SH-SY5Y (cell line): ENCODE data around the gene OR52A1.

ENCODE experiments used
- GATA2 ChIP-seq: IDR thresholded peaks from 2 replicates; pipeline ENCODE4 v1.6.1; 2011; ENCODE audit warnings: mild to moderate bottlenecking, low read depth, low read length
- GATA3 ChIP-seq: IDR thresholded peaks from 2 replicates; pipeline ENCODE4 v1.6.1; 2011; ENCODE audit warnings: low read depth, mild to moderate bottlenecking, low read length, moderate library complexity

The OR52A1 gene

DNA sequence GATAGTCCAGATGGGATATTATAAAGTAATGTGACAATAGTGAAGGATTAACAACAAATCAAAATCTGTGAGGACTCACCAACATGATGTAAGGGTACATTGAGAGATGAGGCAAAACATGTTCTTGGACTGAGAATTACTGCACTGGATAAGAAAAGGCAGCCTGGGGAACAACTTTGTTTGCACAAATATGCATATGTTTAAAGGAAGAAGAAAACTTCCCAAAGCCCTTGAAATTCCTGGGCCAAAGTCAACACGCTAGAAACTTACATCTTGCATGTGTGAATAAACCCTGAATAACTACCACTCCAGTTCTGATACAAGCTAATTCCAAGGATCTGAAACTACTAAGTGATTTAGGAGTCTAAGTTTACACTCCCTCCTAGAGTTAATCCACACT is 17.5 kb downstream of the OR52A1 start:
- TF ChIP-seq GATA2 (no peak), GATA3 (no peak)

DNA sequence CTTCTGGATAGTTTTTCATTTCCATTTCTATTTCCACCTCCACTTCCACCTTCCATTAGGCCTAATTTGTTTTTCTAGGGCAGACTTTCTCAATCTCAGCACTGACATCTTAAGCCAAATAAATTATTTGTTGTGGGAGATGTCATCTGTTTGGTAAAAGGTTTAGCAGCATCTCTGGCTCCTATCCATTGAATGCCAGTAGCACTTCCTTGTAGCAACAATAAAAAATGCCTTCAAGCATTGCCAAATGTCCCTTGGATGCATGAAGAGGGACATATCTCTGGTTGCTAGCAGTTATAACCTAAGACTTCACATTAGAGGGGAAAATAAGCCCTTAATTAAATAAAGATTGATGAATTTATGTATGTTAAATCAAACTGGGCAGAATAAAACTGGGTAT is 18.3 kb downstream of the OR52A1 start:
- TF ChIP-seq GATA2 = no peak

DNA sequence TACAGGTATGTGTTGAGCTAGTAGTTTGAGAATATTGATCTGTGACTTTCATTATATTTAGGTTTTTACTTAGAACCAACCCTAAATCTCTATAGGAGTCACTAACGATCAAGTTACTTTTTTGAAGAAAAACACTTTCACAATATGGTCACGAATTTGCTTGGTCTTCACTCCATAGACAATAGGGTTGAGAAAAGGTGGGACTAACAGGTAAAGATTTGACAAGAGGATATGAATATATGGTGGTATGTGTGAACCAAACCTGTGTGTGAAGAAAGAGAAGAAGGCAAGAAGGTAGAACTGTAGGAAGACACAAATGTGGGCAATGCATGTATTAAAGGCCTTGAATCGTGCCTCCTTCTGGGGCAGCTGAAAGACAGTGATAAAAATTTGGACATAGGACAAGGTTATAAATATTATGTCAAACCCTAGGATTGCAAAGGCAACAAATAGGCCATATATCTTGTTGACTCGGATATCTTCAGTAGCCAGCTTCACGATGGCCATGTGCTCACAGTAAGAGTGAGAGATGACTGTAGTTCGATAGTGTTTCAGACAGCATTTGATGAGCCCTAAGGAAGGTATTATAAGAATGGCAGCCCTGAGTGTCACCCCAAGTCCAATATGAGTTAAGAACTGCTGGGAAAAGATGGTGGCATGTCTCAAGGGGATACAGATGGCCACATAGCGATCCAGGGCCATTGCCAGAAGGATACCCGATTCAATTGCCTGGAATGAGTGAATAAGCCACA is 22.8 kb downstream of the OR52A1 start:
- TF ChIP-seq GATA3 (no peak), GATA2 (no peak)

DNA sequence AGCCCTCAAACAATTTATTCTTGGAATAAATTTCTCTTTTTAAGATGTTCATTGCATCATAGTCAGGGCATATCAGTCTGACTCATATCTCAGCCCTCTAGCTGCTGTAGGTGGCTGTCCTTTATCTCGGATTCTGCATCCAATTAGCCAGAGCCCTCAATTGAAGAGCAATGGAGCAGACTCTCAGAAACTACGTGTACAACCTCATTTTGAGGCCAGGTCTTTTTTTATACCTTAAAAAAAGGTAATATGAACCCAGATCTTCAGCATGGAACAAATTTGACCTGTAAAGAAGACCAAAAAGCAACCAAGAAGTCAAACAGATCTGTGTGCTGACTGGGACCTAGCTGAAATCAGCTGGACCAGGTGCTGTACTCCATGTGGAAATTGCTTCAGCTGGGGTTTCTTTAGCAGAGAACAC is 25.1 kb downstream of the OR52A1 start:
- TF ChIP-seq GATA3 (no peak), GATA2 (no peak)

DNA sequence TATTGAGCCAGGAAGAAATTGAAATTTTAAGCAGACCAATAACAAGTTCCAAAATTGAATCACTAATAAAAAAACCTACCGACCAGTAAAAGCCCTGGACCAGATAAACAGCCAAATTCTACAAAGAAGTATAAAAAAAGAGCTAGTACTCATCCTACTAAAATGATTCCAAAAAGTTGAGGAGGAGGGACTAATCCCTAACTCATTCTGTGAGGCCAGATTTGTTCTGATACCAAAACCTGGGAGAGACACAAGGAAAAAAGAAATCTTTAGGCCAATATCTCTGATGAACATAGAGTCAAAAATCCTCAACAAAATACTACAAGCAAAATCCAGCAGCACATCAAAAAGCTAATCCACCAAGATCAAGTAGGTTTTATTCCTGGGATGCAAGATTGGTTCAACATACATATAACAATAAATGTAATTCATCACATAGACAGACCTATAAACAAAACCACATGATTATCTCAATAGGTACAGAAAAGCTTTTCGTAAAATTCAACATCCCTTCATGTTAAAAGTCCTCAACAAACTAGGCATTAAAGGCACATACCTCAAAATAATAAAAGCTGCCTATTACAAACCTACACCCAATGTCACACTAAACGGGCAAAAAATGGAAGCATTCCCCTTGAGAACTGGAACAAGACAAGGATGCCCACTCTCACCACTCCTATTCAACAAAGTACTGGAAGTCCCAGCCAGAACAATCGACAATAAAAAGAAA is 29.5 kb downstream of the OR52A1 start:
- no peak for TF ChIP-seq GATA2
- no peak for TF ChIP-seq GATA3

DNA sequence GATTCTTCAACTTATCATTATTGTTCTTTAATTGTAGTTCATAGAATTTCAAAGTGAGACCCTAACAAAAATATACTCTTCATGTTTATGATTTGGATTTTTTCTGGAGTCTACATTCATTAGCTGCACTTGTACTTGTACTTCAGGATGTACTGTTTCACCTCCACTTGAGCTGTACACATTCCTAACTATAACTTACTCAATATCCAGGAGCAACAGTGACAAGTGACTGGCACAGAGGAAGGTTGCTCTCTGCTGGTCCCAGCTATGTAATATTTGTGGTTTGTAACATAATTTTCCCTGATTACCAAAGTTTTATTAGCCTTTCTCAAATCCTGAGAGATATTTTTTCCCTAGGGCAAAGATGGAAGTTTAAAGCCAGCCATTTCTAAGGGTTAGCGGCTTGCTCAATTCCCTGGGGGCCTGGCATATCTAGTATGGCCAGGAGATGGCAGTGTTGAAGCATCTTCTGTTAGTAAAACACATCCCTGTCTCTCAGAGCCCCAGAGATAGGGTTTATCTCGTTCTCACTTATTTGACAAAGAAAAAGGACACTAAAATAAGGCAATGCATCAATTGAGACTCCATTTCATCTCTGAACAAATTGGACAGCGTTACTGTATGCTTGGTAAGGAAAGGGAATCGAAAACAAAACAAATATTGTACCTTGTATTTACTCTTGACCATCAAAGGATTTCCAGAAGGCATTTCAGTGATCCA is 30.6 kb downstream of the OR52A1 start:
- TF ChIP-seq GATA2 (no peak), GATA3 (no peak)

DNA sequence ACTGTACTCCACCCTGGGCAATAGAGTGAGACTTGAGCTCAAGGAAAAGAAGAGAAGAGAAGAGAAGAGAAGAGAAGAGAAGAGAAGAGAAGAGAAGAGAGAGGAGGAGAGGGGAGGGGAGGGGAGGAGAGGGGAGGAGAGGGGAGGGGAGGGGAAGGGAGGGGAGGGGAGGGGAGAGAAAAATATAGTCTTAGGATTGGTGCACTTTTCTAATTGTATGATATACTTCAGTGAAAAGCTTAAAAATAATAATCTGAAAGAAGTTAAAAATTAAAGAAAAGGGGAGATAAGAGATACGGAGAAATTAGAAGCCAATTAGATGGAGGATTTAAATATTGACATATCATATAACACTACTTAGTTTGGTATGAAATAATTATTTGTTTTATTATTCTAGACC is 35.7 kb downstream of the OR52A1 start:
- TF ChIP-seq GATA2 = no peak
- TF ChIP-seq GATA3 = no peak

DNA sequence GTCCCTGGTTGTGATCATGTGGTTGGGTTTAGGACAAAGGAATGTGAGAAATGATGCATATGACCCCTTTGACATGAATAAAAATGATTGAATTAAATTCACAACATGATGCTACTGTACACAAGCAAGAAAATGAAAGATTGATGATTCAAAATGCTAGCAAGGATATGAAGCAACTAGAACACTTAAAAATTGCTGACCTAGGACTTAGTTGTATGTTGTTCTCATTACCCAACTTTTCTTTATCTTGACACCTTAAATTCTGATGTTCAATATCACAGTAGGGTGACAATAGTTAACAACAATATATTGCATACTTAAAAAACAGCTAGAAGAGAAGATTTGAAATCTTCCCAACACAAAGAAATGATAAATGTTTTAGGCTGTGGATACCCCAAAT is 37.0 kb downstream of the OR52A1 start:
- TF ChIP-seq GATA2 (no peak), GATA3 (no peak)

DNA sequence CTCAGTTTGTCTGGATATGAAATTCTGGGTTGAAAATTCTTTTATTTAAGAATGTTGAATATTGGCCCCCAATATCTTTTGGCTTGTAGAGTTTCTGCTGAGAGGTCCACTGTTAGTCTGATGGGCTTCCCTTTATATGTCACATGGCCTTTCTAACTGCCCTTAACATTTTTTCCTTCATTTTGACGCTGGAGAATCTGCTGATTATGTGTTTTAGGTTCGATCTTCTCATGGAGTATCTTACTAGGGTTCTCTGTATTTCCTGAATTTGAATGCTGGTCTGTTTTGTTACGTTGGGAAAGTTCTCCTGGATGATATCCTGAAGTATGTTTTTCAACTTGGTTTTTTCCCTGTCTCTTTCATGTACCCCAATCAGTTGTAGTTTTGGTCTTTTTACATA is 39.2 kb downstream of the OR52A1 start:
- TF ChIP-seq GATA3 (no peak), GATA2 (no peak)

DNA sequence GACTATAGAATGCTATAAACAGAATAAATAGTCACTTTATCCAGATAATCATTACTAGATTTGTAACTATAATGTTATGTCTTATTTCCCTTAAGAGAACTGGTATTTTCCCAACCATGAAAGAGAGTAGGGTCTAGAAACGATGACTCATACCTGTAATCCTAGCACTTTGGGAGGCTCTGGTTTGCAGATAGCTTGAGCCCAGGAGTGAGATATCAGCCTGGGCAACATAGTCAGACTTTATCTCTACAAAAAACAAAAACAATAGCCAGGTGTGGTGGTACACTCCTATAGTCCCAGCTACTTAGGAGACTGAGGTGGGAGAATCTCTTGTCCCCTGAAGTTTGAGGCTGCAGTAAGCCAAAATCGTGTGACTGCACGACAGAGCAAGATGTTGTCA is 47.3 kb downstream of the OR52A1 start:
- TF ChIP-seq GATA3 (no peak), GATA2 (no peak)

DNA sequence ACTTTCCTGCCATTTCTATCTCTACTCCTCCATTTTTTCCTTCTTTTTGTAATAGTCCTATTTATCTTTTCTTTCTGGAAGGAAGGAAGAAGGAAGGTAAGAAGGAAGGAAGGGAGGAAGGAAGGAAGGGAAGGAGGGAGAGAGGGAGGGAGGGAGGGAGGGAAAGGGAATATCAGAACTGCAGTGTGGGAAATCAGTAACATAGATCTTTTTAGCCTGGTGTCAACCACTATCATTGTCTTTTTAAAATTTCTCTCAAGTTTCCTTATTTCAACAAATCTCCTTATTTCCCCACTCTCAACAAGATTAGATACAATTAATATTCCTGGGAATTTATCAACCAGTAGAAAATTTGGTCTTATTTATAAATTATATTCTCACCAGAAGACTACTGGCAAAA is 51.5 kb downstream of the OR52A1 start:
- no peak for TF ChIP-seq GATA3
- TF ChIP-seq GATA2 = no peak

DNA sequence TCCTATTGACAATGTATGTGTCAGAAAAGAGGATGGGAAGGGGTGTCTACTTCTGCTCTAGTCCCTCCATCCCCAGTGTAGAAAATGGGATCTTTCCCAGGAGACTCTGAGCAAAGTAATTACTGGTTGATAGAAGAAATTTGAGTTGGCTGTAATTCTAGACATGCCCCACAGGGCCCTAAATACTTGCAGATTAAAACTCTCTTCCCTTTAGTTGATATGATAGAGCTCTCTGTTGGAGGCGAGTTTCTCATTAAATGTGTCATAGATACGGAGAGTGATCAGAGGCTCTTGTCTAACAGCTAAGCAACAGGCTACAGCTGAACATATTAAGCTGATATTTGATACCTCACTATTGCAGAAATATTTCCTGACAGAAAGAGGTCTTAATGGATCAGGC is 52.3 kb downstream of the OR52A1 start:
- TF ChIP-seq GATA2 = no peak
- TF ChIP-seq GATA3 = no peak

DNA sequence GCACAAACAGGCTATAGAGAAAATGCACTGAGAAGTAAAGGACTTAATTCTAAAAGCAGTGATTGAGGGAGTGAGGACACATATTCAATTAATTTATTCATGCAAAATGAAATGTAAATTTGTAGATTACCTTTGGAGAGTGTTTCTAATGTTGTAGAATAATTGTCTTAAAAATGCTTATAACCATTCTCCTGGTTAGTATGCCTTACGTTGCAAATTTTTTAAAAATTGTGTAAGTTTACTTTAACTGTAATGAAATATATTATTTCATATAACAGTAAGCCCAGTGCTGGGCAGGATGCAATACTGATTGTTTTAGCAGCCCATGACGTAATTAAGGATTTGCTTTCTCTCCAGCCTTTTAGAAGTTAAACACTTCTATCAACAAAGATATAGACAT is 58.5 kb downstream of the OR52A1 start:
- TF ChIP-seq GATA3 (no peak), GATA2 (no peak)
